Left kidney (tissue), 2 donors: ENCODE data around the gene ABTB1. TPM values are rescaled to one million over a fixed set of nuclear protein-coding genes. Genes with fewer than 3 reads are reported as not detected.
"Not testable (repeated sequence)": the region's sequence is repeated elsewhere in the genome, so short reads cannot be mapped to it uniquely, and the experiment has no call there.

Source experiments
- DNase-seq: peaks from one replicate; pipeline ENCODE4 v3.0.0-alpha.2; 2013
- polyA plus RNA-seq: library from polyadenylated mRNA; unstranded; fragments of 120-200 nt; gene quantifications from one replicate; pipeline ENCODE4 v1.2.1, GENCODE V29; 2013; ENCODE audit not compliant: insufficient read length

Gene ABTB1
- polyA plus RNA-seq, 1 donor: 17.9 TPM

DNA sequence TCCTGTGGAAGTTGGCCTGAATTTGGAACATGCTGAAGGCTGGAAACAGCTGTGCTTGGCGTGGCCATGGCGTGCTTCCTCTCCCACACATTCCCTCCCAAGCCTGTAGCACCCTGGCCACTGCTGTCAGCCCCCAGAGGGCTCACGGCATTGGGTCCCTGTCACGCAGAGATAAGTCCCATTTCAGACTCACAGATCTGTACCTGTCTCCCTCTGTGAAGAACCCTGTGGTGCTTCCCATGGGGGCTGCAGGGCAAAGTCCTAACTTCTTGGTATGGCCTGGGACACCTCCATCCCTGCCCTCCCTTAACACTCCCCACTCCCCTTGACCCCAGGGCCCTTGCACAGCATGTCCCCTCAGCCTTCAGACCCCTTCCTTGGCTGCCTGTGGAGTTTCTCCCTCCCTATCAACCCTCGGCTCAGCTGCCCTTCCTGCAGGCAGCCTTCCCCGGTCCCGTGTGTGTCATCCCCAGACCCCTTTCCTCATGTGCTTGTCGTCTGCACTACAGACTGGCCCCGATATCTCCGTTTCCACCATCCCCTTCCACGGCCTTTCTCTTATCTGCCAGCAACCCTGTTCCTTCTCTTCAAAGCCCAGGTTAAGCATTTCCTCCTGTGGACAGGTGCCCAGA lies 28.6 kb downstream of the ABTB1 start:
- DNase-seq: no peak

DNA sequence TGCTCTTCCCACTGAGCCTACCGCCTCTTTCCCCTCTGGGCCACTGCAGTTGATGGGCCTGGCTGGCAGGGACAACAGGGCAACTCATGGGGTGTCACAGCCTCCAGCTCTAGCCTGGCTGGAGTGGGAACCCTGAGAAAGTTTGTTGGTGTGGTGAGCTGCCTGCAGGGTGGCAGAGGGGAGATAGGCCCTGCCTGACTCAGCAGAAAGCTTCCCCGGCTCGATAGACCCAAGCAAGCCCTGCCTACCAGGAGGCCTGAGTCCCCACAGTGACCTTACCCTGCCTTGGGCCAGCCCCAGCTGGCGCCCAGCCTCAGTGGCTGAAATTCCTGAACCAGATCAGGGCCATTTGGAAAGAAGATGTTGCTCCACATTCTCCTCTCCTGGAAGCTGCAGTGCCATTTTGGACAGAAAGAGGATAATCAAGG lies 29.4 kb downstream of the ABTB1 start:
- no peak for DNase-seq

DNA sequence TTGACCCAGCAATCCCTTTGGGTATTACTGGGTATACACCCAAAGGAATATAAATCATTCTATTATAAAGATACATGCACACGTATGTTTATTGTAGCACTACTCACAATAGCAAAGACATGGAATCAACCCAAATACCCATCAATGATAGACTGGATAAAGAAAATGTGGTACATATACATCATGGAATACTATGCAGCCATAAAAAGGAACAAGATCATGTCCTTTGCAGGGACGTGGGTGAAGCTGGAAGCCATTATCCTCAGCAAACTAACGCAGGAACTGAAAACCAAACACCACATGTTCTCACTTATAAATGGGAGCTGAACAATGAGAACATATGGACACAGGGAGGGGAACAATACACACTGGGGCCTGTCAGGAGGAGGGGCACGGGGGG lies 32.1 kb downstream of the ABTB1 start:
- not testable (repeated sequence) for DNase-seq

DNA sequence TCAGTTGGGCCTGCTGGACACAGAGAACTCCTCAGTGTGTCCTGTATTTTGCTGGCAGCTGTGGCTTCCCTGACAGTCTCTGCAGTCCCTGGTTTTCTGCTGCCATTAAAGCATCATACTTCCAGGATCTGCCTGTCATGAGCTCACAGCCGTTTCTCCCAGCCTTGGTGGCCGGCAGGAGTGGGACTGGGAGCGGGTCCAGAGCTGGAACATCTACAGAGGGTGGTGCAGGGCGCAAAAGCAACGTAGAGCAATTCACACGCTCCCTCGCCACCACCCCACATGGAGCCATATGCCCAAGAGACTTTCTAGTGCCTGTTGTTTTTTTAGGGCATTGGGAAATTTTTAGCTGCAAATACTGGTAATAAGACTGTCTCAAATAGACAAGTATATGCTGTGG lies 33.6 kb downstream of the ABTB1 start:
- no peak for DNase-seq

DNA sequence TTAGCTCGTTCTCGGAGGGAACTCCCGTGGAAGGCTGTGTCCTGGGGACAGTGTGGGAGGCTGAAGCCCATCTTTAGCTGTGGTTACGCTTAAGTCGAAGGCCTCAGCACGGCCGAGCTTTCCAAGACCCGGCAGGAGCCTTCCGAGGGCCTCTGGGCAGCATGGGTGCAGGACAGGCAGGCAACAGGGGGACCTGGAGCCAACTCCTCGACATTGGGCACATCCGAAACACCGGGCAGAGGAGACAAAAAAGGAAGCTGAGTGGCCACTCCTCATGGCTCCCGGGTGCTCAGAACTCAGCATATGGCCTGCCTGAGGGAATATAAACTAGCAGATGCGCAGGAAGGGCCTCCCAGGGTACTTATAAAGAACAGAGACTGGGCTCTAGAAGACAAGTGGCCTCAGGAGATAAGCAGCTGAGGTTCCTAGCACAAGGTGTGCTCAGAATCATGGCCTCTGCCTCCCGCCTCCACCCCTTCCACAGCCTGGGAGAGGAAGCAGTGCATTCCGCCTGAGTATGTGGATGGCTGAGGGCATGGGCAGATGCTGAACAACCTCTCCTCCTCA lies 34.1 kb downstream of the ABTB1 start:
- DNase-seq: no peak

DNA sequence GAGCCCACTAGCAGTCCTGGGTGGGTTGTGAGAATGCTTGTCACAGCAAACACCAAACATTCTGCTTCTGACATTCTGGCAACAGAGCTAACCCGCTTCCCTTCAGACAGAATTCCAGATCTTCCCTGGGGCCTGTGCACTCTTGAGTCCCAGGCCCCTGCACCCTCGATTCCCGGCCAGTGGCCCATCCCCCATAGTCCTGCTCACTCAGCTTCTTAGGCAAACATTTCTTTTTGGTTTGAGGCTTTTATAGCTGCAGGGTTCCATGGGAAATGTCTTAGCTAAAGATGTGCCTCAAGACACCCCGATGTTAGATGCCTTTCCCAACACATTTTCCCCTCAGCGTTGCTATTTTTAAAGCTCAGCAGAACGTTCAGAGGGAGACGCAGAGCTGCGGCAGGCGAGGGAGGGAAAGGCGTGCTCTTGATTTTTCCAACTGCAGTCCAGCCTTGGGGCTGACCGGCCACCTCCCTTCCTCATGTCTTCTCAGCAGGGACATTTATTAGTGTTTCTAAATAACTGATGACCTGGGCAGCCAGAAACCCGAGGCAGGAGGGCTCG lies 35.2 kb downstream of the ABTB1 start:
- DNase-seq: no peak

DNA sequence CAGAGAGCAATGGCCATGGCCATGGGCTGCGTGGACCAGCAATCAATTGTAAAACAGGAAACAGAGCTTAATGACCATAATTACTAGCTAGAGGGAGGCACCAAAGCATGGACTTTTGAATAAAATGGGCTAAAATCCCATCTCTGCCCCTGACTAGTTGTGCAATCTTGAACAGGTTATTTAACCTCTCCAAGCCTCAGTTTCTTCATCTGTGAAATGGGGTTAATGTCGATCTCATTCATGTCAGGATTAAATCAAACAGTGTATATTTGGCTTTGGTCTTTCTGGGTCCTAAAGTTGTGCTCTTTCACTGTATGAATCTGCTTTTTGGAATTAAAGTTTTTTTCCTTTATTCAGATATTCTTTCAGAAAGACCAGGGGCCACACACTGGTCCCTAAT lies 36.1 kb downstream of the ABTB1 start:
- DNase-seq: no peak

DNA sequence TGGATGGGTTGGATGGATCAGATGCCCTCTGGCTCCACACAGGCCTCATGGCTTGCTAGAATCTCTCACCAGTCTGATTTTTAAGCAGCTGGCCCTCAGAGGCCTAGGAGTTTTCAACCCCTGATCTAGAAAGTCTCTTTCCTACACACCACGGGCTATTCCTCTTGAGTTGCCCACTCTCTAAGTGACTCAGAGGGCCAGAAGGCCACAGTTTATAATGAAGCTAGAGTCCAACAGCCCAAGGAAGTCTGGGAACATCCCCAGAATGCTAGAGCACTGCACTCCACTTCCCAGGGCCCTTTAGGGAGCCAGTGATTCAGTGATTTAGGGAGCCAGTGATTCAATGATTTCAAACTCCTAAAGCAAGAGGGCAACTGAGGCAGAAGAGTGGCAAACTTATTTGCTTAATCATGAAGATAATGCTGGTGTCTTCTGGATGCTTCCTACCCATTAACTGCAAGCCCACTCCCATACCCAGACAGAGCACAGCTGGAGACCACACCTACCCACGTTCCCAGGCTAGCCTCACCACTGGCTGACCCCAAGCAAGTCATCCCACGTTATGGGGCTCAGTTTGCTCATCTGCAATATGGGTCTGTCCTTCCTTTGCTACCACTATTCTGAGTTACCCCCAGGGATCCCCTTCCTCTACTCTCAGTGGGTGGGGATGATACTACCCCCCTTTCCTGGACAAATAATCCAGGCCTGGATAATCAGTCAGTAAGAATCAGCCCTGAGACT lies 36.7 kb downstream of the ABTB1 start:
- no peak for DNase-seq

DNA sequence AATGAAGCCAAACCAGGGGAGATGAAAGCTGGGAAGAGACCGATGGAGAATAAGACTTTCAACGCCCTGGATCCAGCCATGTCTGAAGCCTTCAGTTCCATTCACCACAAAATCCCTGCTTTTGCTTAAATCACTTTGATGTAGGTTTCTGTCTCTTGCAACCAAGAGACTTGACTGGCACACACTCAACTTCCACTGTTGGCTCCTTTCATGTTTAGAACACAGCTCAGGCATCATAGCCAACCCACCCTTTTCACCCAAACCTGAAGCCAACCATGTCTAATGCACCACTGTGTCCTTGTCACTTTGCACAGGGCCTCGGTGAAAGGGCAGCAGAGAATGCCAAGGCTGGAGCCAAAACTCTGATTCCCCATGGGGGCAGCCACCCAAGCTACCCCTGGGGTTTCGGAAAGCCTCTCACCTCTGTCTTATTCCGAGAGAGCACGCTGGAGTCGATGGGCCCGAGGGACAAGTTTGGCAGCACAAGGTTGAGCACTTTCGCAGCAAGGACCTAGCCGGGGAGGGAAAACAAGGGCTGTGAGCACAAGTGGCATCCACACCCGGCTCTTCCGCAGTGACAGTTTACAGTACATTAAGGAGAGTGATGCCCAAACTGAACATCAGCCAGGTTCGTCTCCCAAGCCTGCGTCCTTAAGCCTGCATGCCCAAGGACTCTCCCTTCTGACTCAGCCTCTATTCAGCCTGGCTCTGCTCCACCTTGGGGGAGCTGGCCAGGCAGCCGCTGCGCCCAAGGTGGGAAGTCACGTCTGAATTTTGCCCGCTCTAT lies 37.6 kb downstream of the ABTB1 start:
- no peak for DNase-seq

DNA sequence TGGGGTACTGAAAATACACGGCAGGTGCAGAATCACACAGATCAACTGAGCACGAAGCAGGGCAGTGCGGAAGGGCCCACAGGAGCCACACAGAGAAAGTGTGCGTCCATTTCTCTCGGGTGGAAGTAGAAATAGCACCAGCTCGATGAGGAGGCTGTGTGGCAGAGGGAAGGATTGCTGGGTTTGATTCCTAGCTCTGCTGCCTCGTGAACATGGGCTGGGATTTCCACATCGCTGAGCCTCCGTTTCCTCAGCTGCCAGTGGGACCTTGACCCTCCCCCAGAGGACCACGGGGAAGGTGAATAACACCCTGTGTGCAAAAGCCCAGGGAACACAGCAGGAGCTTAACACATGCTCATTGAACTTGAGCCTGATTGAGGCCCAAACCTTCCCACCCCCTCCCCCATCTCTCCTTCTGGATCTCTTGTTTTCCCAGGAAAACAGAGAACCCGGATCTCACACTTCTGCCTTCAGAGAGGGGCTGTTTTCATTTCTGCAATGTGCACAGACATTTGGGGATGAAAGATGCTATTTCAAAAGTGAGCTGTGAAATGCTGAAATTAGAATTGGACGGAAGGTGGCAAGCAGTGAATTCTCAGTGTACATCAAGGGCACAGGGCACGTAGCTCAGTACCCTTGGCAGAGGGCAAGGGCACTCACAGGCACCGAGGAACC lies 38.4 kb downstream of the ABTB1 start:
- DNase-seq: no peak

DNA sequence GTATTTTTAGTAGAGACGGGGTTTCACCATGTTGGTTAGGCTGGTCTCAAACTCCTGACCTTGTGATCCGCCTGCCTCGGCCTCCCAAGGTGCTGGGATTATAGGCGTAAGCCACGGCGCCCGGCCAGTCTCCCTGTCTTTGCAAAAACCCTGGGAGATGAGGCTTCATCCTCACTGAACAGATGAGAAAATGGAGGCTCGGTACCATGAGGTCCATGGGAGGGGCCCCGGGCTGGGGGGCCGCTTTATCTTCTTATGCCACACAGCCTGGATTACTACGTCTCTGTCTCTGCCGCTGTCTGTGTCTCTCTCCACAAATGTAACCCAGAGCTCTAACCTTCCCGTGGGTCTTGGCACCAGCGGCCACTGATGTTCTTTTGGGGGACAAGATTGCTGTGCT lies 39.1 kb downstream of the ABTB1 start:
- DNase-seq: no peak

DNA sequence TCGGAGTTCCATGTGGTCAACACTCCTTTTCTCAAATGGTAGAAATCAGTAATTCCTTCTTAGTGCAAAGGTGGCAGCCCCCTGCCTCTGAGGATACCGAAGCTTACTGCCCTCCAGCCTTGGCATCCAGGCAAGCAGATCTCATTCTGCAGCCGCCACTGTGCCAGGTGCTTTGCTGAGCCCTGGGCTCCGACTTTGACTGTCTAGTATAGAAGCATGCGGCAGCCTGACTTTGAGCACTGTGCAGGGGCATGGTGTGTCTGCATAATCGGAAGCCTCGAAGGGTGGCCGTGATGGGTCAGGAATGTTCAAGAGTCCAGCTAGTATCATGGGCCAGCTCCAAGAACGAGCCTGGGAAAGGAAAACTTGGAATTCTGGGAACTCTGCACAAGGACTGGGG lies 39.7 kb downstream of the ABTB1 start:
- DNase-seq: no peak

DNA sequence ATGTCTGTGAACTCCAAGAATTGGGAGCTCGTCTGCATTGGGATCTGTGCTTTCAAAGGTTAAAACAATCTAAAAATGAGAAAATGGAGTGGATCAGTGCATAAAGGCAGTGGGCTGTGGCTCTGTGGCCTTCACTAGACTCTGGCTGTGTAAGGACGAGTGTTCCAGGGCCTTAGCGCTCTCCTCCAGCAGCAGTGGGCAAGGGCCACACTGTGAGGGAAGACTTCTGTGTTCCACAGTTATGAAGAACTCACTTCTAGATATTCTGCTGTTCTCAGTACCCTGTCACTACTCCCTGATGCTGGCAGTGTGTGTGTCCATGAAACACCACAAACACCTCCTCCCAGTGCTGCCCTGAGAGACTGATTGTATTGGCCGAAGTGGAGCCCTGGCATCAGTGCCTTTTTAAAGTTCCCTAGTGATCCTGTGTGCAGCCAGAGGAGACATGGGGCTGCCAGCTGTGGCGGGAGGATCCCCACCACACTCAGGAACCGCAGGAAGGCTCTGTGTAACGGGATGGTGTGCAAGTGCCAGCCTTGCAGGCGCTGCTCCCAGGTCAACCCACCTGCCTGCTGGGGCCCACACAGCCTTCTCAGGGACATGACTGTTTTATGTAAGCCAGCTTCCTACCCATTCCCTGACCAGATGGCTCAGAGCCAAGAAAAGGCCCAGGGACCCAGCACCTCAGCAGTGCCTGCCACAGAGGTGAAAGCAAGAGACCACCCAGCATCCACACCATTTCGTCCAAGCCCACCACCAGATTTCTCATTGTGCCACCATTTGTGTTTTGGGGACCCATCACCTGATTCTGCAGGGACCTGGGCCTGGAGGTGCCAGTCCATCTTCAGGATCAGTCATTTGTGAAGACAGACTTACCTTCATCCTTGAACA lies 40.4 kb downstream of the ABTB1 start:
- no peak for DNase-seq

DNA sequence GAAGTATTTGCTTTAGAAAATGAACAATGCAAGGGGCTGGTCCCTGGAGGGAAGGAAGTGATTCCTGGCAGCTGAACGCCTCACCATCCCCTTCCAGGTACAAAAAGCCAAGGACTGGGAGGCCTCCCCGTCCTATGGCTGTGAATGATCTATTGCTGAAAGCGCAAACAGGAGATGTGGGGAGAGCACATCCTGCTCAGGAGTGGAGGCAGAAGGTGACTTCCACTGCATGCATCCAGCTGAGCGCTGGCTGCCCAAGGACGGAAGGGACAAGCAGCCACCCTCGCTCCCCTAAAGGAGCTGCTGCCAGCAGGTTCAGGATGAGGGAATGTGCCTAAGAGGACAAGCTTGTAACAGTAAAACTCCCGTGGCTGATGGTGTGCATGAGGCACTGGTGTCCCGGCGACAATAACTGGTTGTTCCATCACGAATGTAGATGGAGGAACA lies 41.4 kb downstream of the ABTB1 start:
- no peak for DNase-seq

DNA sequence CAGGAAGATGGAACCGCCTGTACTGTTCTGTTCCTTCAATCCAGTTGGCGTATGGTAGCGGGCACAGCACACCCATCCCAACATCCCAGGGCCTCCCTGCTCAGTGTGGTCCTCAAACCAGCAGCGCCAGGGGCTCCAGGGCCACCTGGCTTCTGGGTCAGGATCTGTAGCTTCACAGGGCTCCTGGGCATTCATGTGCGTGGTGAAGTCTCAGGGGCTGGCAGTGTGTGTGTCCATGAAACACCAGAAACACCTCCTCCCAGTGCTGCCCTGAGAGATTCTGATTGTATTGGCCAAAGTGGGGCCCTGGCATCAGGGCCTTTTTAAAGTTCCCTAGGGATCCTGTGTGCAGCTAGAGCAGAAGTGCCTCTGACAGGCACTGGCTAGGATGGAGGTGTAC lies 42.1 kb downstream of the ABTB1 start:
- DNase-seq: no peak

DNA sequence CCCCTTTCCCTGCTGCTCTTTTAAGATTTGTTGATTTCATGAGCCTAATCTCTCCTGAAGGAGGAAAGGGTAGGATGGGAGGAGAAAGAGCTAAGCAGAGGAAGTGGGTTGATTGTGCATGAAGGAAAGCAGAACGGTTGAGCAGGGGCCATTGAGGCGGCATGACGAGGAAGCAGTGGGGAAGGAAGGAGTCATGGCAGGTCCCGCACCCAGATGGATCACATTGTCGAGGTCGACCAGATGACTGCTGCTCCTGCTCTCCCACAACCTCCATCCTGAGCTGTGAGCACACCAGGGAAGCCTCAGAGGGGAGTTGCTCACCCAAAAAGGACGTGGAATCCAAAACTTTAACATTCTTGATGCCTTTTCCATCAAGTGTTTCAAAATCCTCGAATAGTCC lies 42.8 kb downstream of the ABTB1 start:
- no peak for DNase-seq

DNA sequence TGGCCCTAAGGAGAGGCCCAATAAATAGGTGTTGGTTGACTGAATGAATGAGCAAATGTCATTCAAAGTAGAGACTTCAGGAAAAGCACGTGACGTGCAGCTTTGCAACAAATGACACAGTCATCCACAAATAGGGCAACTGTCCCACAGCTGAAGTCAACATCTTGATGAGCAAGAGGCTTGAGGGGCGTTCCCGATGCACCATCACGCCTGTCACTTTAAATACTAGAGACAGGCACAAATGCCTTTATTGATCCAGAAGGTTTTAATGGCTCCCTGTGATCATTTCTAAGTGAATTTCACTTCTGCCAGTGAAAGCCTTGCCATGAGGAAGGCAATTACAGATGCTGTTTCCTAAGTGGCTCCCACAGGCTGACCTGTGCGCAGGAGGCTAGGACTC lies 43.6 kb downstream of the ABTB1 start:
- DNase-seq: no peak

DNA sequence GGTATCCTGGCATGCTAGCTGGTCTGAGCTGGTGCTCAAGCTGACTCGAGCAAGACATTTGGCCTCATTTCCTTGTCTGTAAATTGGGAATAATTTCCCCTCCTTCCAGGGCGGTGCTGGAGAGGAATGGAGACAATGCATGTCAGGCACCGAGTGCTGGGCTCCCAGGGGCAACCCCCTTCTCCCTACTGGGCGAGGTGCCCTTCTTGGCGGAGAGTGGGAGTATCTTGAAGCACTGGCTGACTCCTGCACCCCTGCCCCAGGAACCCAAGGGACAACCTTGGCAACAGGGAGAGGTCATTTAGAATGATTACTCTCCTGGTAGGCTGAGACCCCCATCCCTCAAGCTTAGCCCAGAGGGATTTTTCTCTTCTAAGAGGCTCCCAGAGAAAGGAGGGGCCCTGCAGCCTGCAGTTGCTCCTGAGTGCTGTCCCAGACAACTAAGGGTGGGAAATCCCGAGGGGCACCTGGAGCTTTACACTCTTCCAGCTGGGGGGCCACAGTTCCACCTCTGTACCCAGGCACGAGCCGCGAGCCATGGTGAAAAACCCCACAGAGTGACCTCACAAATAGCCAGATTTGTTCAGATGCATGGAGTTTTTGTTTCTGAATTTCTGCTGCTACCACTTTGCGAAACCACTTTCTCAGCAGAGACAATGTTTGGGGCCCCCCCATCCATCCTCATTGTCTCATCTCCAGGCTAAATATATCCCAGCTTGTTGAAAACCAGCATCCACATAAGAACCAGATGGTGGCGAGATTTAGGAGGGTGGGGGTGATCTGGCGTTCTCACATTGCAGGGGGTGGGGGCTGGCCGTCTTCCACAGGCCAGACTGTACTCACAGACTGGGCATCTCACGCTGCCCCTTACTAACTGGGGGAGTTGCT lies 44.8 kb downstream of the ABTB1 start:
- no peak for DNase-seq

DNA sequence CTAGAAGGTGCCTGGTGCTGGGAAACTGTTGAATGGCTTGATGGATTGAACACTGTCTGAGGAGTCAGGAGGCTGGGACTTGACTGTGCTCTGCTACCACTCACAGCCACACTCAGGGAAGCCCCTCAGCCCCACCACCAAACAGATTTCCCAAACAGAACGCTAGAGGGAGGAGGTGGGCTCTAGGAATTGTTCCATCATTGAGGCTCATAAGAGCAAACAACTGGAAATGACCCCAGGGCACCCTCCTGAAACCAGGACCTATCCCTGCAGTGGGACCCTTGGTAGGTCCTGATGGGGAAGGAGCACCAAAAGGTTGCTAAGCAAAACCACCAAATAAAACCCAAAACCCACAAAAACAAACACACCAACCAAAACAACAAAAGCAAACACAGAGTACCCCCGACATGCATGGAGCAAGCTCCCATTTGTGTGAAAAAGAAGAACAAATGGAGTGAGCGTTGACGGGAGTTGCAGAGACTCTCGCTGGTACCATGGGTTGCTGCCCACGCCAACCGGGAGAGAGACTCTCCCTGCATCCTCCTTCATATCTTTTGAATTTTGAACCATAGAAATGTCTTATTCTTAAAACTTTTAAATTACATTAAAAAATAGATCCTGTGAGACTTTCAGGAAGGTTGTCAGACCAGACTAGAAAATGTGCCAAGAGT lies 45.6 kb downstream of the ABTB1 start:
- DNase-seq: no peak
